ENCODE data around the gene NGEF. TPM values are rescaled to one million over a fixed set of nuclear protein-coding genes. Genes with fewer than 3 reads are reported as not detected.
A peak's percentile ranks its signal among the peaks of the same experiment; 100 is the strongest.

NGEF gene
- total RNA-seq, 1 donor from 2014 or later, result 0.53 TPM

GRCh38 chr2:232994446-232994845 is 18.6 kb downstream of the NGEF start:
- Histone ChIP-seq H3K27me3 (ENCODE audit: control insufficient read depth, insufficient read depth, low read length) (no peaks in the 10 kb centered on the region), H3K4me3 (ENCODE audit: low read depth, low read length) (no peak overlapping the region), H3K36me3 (ENCODE audit: control insufficient read depth, insufficient read depth, low read length) (no peaks in the 10 kb centered on the region)
- TF ChIP-seq, protein P1, sequence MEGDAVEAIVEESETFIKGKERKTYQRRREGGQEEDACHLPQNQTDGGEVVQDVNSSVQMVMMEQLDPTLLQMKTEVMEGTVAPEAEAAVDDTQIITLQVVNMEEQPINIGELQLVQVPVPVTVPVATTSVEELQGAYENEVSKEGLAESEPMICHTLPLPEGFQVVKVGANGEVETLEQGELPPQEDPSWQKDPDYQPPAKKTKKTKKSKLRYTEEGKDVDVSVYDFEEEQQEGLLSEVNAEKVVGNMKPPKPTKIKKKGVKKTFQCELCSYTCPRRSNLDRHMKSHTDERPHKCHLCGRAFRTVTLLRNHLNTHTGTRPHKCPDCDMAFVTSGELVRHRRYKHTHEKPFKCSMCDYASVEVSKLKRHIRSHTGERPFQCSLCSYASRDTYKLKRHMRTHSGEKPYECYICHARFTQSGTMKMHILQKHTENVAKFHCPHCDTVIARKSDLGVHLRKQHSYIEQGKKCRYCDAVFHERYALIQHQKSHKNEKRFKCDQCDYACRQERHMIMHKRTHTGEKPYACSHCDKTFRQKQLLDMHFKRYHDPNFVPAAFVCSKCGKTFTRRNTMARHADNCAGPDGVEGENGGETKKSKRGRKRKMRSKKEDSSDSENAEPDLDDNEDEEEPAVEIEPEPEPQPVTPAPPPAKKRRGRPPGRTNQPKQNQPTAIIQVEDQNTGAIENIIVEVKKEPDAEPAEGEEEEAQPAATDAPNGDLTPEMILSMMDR (IDR thresholded peaks at IDR 0.05; ENCODE audit: insufficient read depth, low read length, severe bottlenecking), result no peak
- FAIRE-seq (no peak), DNase-seq (ENCODE audit: low read depth) (no peak)

- H3K4me3 ChIP-seq (ENCODE audit: low read depth, low read length), result no peak overlapping the region
- TF ChIP-seq, protein P1 (IDR thresholded peaks at IDR 0.05; ENCODE audit: insufficient read depth, low read length, severe bottlenecking), result no peak
- H3K36me3 ChIP-seq (ENCODE audit: control insufficient read depth, insufficient read depth, low read length), result no peaks in the 10 kb centered on the region
- DNase-seq (ENCODE audit: low read depth), result peak; percentile 15
- no peaks in the 10 kb centered on the region for H3K27me3 ChIP-seq (ENCODE audit: control insufficient read depth, insufficient read depth, low read length)
- no peak for FAIRE-seq
Observed at GRCh38 chr2:232993231-232993821, 19.7 kb downstream of the NGEF start.

DNA sequence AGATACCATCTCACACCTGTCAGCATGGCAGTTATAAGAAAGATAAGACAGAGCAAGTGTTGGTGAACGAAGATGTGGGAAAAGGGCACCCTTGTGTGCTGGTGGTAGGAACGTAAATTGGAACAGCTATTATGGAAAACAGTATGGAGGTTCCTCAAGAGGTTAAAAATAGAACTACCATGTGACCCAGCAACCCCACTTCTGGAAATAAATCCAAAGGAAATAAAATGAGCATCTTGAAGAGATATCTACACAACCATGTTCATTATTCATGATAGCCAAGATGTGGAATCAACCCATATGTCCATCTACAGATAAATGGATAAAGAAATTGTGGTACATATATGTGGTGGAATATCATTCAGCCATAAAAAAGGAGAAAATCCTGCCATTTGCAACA is 26.9 kb downstream of the NGEF start:
- Histone ChIP-seq H3K36me3 (ENCODE audit: control insufficient read depth, insufficient read depth, low read length) (no peaks in the 10 kb centered on the region), H3K27me3 (ENCODE audit: control insufficient read depth, insufficient read depth, low read length) (no peaks in the 10 kb centered on the region), H3K4me3 (ENCODE audit: low read depth, low read length) (no peak overlapping the region)
- FAIRE-seq, result no peak
- DNase-seq (ENCODE audit: low read depth), result no peak
- TF ChIP-seq, protein P1 (IDR thresholded peaks at IDR 0.05; ENCODE audit: insufficient read depth, low read length, severe bottlenecking), result no peak

DNA sequence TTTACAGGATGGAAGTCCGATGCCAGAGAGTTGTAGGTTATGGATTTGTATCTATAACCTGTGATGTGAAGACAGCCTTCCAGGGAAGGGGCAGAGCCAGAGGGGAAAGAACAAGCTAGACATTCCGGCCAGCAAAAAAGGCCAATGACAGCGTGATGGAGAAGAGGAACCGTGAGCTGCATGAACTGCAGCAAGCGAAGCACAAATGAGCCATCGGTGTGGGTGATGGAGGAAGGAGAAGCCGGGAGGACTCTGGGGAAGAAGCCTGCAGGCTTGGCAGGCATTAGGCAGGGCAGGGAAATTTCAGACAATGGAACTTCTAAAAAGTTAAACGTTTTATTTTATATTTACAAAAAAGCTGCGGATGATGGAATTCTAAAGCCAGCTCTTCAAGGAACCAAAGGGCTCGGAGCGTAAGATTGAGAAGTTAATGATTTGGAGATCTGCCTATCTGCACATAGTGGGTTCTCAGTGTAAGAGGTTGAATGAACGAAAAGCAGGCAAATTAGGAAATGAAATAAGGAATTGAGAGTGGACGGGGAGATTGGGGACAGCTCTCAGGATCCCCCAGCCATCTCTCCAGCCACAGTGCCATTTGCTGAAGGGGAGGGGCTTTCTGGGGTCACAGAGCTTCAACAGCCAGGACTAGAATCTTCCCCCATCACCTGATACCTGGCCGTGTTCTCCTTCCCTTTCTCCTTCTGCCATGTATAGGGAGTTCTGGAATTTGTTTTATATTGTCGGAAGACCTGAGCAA is 28.4 kb downstream of the NGEF start:
- FAIRE-seq (no peak), DNase-seq (ENCODE audit: low read depth) (no peak)
- H3K27me3 ChIP-seq (ENCODE audit: control insufficient read depth, insufficient read depth, low read length), result no peaks in the 10 kb centered on the region
- H3K36me3 ChIP-seq (ENCODE audit: control insufficient read depth, insufficient read depth, low read length), result no peaks in the 10 kb centered on the region
- TF ChIP-seq, protein P1 (IDR thresholded peaks at IDR 0.05; ENCODE audit: insufficient read depth, low read length, severe bottlenecking), result no peak
- H3K4me3 ChIP-seq (ENCODE audit: low read depth, low read length), result no peak overlapping the region

DNA sequence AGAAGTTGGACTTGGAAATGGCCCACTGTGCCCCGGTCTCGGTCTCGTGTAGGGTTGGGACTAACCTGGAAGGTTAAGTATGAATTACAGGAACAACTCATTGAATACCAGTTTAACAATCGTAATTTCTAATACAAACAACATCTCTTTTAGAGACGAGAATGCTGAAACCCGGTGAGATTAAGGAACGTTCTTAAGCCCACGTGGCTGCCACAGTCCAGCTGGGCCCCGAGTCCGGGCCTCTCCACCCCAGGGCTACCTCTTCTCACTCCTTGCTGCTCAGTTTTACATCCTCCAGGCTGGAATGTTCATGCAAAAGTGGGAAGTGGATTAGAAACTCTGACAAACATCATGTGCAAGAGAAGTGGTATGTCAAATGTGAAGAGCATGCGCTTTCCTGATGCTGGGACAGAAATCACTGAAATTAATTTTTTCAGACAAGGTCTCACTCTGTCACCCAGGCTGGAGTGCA is 29.4 kb downstream of the NGEF start:
- Histone ChIP-seq H3K4me3 (ENCODE audit: low read depth, low read length) (no peak overlapping the region), H3K27me3 (ENCODE audit: control insufficient read depth, insufficient read depth, low read length) (no peaks in the 10 kb centered on the region), H3K36me3 (ENCODE audit: control insufficient read depth, insufficient read depth, low read length) (no peaks in the 10 kb centered on the region)
- FAIRE-seq (no peak), DNase-seq (ENCODE audit: low read depth) (no peak)
- TF ChIP-seq, protein P1 (IDR thresholded peaks at IDR 0.05; ENCODE audit: insufficient read depth, low read length, severe bottlenecking), result no peak
